ENCODE measurements around the gene BICRA.
"Not testable (repeated sequence)": the region's sequence is repeated elsewhere in the genome, so short reads cannot be mapped to it uniquely, and the experiment has no call there.

The BICRA gene

GRCh38 chr19:47663435-47663910 lies 54.5 kb downstream of the BICRA start:
- no peak for DNase-seq (ENCODE audit: low read depth in 2 of 2)

GRCh38 chr19:47663911-47664771 lies 55.2 kb downstream of the BICRA start:
- no peak for DNase-seq (ENCODE audit: low read depth in 2 of 2)

- not testable (repeated sequence) for DNase-seq (ENCODE audit: low read depth in 2 of 2)
Measured at GRCh38 chr19:47668556-47668955, 59.6 kb downstream of the BICRA start.

GRCh38 chr19:47670736-47671135 lies 61.8 kb downstream of the BICRA start:
- no peak for DNase-seq (ENCODE audit: low read depth in 2 of 2)

- DNase-seq (ENCODE audit: low read depth in 2 of 2): no peak
Measured at GRCh38 chr19:47671499-47671898, 62.6 kb downstream of the BICRA start.

- no peak for DNase-seq (ENCODE audit: low read depth in 2 of 2)
Measured at GRCh38 chr19:47673426-47673825, 64.5 kb downstream of the BICRA start.

GRCh38 chr19:47674548-47674947 lies 65.6 kb downstream of the BICRA start:
- no peak for DNase-seq (ENCODE audit: low read depth in 2 of 2)

- no peak for DNase-seq (ENCODE audit: low read depth in 2 of 2)
Measured at GRCh38 chr19:47675271-47675670, 66.3 kb downstream of the BICRA start.

- DNase-seq (ENCODE audit: low read depth in 2 of 2): no peak
Measured at GRCh38 chr19:47675859-47676258, 66.9 kb downstream of the BICRA start.

- no peak for DNase-seq (ENCODE audit: low read depth in 2 of 2)
Measured at GRCh38 chr19:47676811-47677210, 67.9 kb downstream of the BICRA start.

GRCh38 chr19:47679251-47679900 lies 70.4 kb downstream of the BICRA start:
- no peak for DNase-seq (ENCODE audit: low read depth in 2 of 2)

GRCh38 chr19:47679922-47680857 lies 71.3 kb downstream of the BICRA start:
- DNase-seq (ENCODE audit: low read depth in 2 of 2): no peak

- DNase-seq (ENCODE audit: low read depth in 2 of 2): no peak
Measured at GRCh38 chr19:47680858-47681332, 72.0 kb downstream of the BICRA start.

- DNase-seq (ENCODE audit: low read depth in 2 of 2): no peak
Measured at GRCh38 chr19:47681388-47681787, 72.5 kb downstream of the BICRA start.

GRCh38 chr19:47681936-47682335 lies 73.0 kb downstream of the BICRA start:
- DNase-seq (ENCODE audit: low read depth in 2 of 2): no peak

- DNase-seq (ENCODE audit: low read depth in 2 of 2): no peak
Measured at GRCh38 chr19:47682939-47683338, 74.0 kb downstream of the BICRA start.

GRCh38 chr19:47686679-47687450 lies 77.9 kb downstream of the BICRA start:
- no peak for DNase-seq (ENCODE audit: low read depth in 2 of 2)

- no peak for DNase-seq (ENCODE audit: low read depth in 2 of 2)
Measured at GRCh38 chr19:47687906-47688305, 79.0 kb downstream of the BICRA start.

- no peak for DNase-seq (ENCODE audit: low read depth in 2 of 2)
Measured at GRCh38 chr19:47691090-47691489, 82.2 kb downstream of the BICRA start.

GRCh38 chr19:47691782-47692181 lies 82.8 kb downstream of the BICRA start:
- DNase-seq (ENCODE audit: low read depth in 2 of 2): no peak

GRCh38 chr19:47693489-47693888 lies 84.6 kb downstream of the BICRA start:
- no peak for DNase-seq (ENCODE audit: low read depth in 2 of 2)
